OCI-M2 (cell line): ENCODE results near the gene PPDPF.

Experiments used
- DNase-seq: peaks from one replicate; lab custom pipeline; 2025; ENCODE audit not compliant: unreplicated experiment; lab: John Stamatoyannopoulos, UW

Gene PPDPF

GRCh38 chr20:63487116-63487764 lies 33.3 kb upstream of the PPDPF start:
- no peak for DNase-seq

GRCh38 chr20:63487781-63488241 lies 32.8 kb upstream of the PPDPF start:
- DNase-seq, result no peak

- DNase-seq, result no peak
Observed at GRCh38 chr20:63488315-63489251, 32.0 kb upstream of the PPDPF start.

- DNase-seq, result no peak
Observed at GRCh38 chr20:63490416-63490815, 30.1 kb upstream of the PPDPF start.

GRCh38 chr20:63491078-63491477 lies 29.5 kb upstream of the PPDPF start:
- DNase-seq, result no peak

DNA sequence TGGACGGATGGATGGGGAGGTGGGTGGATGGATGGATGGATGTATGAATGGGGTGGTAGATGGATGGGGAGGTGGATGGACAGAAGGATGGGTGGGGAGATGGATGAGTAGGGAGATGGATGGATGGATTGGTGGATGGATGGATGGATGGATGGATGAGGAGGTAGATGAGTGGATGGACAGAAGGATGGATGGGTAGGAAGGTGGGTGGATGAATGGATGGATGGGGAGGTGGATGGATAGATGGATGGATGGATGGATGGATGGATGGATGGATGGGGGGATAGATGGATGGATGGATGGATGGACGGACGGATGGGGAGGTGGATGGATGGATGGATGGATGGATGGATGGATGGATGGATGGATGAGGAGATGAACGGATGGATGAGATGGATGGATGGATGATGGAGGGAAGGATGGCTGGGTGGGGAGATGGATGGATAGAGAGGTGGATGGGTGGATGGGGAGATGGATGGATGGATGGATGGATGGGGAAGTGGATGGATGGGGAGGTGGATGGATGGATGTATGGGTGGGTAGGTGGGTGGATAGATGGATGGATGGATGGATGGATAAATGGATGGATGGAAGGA lies 28.8 kb upstream of the PPDPF start:
- no peak for DNase-seq

- no peak for DNase-seq
Observed at GRCh38 chr20:63492518-63492917, 28.0 kb upstream of the PPDPF start.

DNA sequence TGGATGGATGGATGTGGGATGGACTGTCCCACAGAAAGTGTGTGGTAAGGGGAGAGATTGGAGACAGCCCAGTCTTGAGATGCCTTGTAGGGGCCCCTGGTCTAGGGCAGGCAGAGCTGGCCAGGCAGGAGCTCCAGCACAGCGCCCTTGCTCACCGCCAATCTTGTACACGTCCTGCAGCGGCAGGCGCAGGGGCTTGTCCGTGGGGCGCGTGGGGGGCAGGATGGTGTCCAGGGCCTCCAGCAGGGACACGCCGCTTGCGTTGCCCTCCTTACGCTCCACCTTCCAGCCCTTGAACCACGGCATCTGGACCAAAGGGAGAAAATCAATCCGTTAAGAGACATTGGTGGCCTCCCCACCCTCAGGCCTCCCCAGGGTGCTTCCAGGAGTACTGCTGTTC lies 27.6 kb upstream of the PPDPF start:
- no peak for DNase-seq

- DNase-seq, result no peak
Observed at GRCh38 chr20:63493563-63494020, 27.0 kb upstream of the PPDPF start.

DNA sequence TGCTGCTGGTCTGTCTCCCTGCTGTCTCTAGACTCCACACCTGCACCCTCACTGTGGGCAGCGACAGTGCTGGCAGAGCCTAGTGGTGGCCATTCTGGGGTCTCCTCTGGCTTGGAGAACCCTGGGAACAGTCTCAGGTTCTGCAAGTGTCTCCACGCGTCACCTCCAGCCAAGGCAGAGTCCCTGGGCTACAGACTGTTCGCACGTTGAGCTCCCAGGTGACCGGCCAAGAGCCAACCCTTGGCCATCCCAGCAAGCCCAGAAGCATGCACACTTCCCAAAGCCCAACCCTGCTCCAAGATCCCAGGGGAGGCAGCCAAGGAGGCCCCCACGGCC lies 26.5 kb upstream of the PPDPF start:
- DNase-seq, result no peak

DNA sequence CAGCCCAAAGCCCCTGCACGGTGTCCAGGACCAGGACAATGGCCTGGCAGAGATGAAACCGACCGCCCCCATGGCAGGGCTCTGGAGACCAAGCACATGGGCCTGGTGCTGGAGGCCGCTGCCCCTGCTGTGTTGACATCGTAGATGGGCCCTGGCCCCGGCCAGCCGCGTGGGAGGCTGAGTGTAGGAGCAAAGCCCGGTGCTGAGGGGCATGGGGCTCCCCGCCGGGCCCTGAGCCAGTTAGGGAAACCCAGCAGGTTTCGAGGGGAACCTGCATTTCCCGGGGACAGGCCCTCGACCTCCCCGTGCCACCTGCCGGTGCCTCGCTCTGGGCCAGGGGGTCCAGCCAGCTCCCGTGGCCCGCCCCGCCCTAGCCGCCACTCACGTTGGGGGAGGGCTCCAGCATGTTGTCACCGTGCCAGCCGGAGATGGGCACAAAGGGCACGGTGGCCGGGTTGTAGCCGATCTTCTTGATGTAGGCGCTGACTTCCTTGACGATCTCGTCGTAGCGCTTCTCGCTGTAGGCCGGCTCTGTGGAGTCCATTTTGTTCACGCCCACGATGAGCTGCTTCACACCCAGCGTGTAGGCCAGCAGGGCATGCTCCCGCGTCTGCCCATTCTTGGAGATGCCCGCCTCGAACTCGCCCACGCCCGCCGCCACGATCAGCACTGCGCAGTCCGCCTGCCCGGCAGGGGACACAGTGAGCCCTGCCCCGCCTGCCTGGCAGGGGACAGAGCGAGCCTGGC lies 26.0 kb upstream of the PPDPF start:
- no peak for DNase-seq

GRCh38 chr20:63495167-63495720 lies 25.3 kb upstream of the PPDPF start:
- DNase-seq, result no peak

DNA sequence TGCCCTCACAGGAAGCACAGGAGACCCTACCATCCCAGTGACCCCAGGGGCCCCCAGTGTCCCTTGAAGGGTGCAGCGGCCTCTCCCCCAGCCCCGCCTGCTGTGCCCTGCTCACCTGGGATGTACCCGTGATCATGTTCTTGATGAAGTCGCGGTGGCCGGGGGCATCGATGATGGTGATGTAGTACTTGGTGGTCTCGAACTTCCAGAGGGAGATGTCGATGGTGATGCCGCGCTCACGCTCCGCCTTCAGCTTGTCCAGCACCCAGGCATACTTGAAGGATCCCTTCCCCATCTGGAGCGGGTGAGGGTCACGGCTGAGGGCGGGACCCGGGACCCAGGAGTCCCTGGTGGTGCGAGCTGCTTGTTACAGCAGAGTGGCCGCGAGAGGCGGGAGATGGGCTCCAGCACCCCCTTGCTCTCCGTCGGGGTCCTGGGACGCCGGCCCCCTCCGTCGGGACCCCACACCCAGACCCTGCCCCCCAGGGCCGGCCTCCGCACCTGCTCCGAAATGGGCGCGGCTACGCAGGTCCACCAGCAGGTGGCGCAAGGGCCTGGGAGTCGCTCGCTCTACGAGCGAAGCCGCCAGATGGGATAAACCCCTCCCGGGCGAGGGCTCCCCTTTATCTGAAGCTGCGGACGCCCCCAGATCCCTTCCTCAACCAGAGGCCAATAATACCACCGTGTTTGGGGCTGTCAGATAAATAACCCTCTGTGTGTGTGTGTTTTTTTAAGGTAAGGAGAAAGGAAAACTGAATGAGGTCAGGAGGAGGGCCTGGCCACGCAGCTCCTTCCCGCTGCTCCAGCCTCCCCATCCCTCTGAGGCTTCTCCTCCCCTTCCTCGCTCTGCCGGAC lies 24.6 kb upstream of the PPDPF start:
- no peak for DNase-seq

GRCh38 chr20:63496596-63497120 lies 23.9 kb upstream of the PPDPF start:
- DNase-seq, result no peak

GRCh38 chr20:63497138-63497945 lies 23.2 kb upstream of the PPDPF start:
- DNase-seq, result no peak

GRCh38 chr20:63497946-63498935 lies 22.3 kb upstream of the PPDPF start:
- DNase-seq, result no peak

GRCh38 chr20:63498960-63499337 lies 21.6 kb upstream of the PPDPF start, which contains the start of gene EEF1A2:
EEF1A2 (minus strand) TSS chr20:63499083; CDS start chr20:63497763, 1,320 bp downstream.
- no peak for DNase-seq
